Neural crest cell (in vitro differentiated cells): ENCODE results near the gene GRP. TPM values are rescaled to one million over a fixed set of nuclear protein-coding genes. Genes with fewer than 3 reads are reported as not detected.

ENCODE experiments used
- DNase-seq: peaks from one replicate; pipeline ENCODE4 v3.0.0; 2021; ENCODE audit warnings: low read depth, mixed read lengths, low spot score
- H3K27ac Mint-ChIP-seq: one replicate; pipeline ENCODE4 v1.8.0; 2021; ENCODE audit warnings: mild to moderate bottlenecking, mixed read lengths; ENCODE audit not compliant: unreplicated experiment
- H3K27me3 Mint-ChIP-seq: 2 replicates; pipeline ENCODE4 v1.8.0; 2021; ENCODE audit warnings: low read depth, mild to moderate bottlenecking, mixed read lengths
- H3K36me3 Mint-ChIP-seq: 2 replicates; pipeline ENCODE4 v1.8.0; 2021; ENCODE audit warnings: low read depth, mild to moderate bottlenecking, mixed read lengths
- H3K4me1 Mint-ChIP-seq: 2 replicates; pipeline ENCODE4 v1.8.0; 2021; ENCODE audit warnings: mixed read lengths
- H3K4me3 Mint-ChIP-seq: one replicate; pipeline ENCODE4 v1.8.0; 2021; ENCODE audit warnings: mild to moderate bottlenecking, mixed read lengths
- H3K9me3 Mint-ChIP-seq: 2 replicates; pipeline ENCODE4 v1.8.0; 2021; ENCODE audit warnings: mixed read lengths
- CTCF ChIP-seq: fragments of 200-600 bp; sonication (generic); conservative IDR thresholded peaks from 2 replicates; pipeline ENCODE4 v1.5.0; 2021; ENCODE audit warnings: antibody characterized with exemption, mild to moderate bottlenecking
- total RNA-seq: library from RNA; stranded (reverse); gene quantifications from 2 replicates; pipeline ENCODE4 v1.2.1, GENCODE V29; 2021

GRP gene
- total RNA-seq, 1 donor from 2014 or later = not detected

DNA sequence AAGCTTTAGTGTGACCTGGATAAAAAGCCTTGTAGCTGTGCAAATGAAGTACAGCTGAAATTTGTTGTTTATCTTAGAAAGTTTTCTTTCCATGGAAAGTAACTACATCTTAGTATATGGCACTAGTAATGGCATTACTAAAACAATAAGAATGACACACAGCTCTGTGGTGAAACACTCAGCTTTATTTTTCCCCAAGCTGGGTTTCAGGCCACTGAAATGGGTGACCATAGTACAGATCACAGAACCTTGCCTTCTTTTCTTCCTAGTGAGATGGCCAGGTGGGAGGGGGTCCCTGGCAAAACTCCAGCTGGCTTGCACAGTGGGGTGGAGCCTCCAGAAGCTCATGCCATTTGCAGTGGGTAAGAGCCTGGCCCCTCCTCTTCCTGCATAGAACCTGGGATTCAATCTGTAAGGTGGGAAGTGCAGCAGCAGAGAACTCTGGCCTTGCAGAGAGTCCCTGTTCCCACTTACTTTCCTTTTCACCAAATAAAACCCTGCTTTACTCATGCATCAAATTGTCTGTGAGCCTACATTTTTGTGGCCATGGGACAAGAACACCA is 17.6 kb upstream of the GRP start:
- H3K27me3 Mint-ChIP-seq = peaks cover 35% of the 10 kb centered on the region
- H3K27ac Mint-ChIP-seq = no peak overlapping the region
- no peak for DNase-seq
- no peaks in the 10 kb centered on the region for H3K9me3 Mint-ChIP-seq
- no peaks in the 10 kb centered on the region for H3K4me1 Mint-ChIP-seq
- TF ChIP-seq CTCF = no peak
- no peak overlapping the region for H3K4me3 Mint-ChIP-seq
- H3K36me3 Mint-ChIP-seq = no peaks in the 10 kb centered on the region

GRCh38 chr18:59207506-59207905 is 12.5 kb upstream of the GRP start:
- H3K9me3 Mint-ChIP-seq = peaks cover 3% of the 10 kb centered on the region
- DNase-seq = no peak
- H3K4me1 Mint-ChIP-seq = no peaks in the 10 kb centered on the region
- no peak overlapping the region for H3K4me3 Mint-ChIP-seq
- H3K27ac Mint-ChIP-seq = no peak overlapping the region
- TF ChIP-seq CTCF = no peak
- H3K27me3 Mint-ChIP-seq = peaks cover 47% of the 10 kb centered on the region
- no peaks in the 10 kb centered on the region for H3K36me3 Mint-ChIP-seq

DNA sequence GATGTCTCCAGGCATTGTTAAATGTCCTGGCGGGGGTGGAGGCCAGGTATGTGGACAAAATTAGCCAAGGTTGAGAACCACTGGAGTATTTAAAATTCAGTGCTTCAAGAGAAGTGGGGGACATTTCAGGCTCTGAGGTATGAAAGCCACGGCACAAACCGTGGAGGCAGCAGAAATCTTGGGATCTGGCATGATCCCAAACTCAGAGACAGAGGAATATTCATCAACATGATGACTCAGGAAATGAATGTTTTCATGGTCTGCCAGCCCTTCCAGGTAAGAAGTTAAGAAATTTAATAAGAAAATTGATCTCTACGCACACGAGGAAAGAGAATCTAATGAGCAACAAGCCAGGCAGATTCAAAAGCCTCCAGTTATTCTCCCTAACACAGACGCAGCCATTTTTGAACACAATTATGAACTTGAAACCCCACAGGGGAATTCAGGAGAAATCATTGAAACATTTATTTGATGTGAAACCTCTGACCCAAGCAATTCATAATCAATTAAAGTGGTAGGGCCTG is 11.3 kb upstream of the GRP start:
- no peak for TF ChIP-seq CTCF
- Mint-ChIP-seq H3K27ac (no peak overlapping the region), H3K36me3 (no peaks in the 10 kb centered on the region), H3K27me3 (peaks cover 48% of the 10 kb centered on the region), H3K4me3 (no peak overlapping the region), H3K4me1 (no peaks in the 10 kb centered on the region), H3K9me3 (peaks cover 3% of the 10 kb centered on the region)
- DNase-seq = no peak

DNA sequence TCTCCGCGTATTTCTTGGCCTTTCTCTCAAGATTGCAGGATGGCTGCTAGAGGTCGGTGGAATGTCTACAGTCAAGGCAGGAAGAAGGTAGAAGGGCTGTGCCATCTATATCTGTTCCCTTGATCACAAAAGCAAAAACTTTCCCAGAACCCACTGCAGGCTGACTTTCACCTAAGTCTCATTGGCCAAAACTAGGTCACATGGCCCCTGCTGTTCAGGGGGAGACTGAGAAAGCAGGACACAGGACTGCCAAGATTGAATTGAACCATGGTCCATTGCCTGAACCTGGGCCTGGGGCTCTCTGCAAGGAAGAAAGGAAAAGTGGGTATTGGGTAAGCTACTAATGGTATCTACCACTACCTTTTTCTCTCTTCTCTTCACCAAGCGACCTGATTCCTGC is 9.7 kb upstream of the GRP start:
- Mint-ChIP-seq H3K9me3 (peaks cover 3% of the 10 kb centered on the region), H3K27ac (no peak overlapping the region), H3K36me3 (no peaks in the 10 kb centered on the region), H3K27me3 (peaks cover 63% of the 10 kb centered on the region), H3K4me3 (no peak overlapping the region), H3K4me1 (no peaks in the 10 kb centered on the region)
- no peak for TF ChIP-seq CTCF
- no peak for DNase-seq

DNA sequence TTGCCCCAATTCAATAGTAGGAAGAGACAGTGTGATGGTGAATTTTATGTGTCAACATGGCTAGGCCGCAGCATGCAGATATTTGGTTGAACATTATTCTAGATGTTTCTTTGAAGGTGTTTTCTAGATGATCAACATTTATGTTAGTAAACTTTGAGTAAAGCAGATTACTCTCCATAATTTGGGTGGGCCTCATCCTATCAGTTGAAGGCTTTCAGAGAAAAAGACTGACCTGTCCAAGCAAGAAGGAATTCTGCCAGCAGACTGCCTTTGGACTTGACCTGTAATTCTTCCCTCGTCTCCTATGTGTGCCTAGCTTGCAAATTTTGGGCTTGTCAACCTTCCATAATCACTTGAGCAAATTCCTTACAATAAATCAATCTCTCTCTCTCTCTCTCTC is 8.3 kb upstream of the GRP start:
- Mint-ChIP-seq H3K27me3 (peaks cover 76% of the 10 kb centered on the region), H3K27ac (no peak overlapping the region), H3K4me1 (no peaks in the 10 kb centered on the region), H3K4me3 (no peak overlapping the region), H3K36me3 (no peaks in the 10 kb centered on the region), H3K9me3 (peaks cover 3% of the 10 kb centered on the region)
- no peak for DNase-seq
- TF ChIP-seq CTCF = no peak
